T-cell (primary cell): ENCODE measurements around the gene ZBTB45. TPM values are rescaled to one million over a fixed set of nuclear protein-coding genes. Genes with fewer than 3 reads are reported as not detected.

Experiments
- total RNA-seq, 35 experiments: library from RNA in 6 of 35; stranded (reverse) in 6 of 35; fragments of 120-200 nt in 1 of 35; gene quantifications; one replicate each; pipeline versions ENCODE4 v1.2.1 to v1.2.4 and lab custom pipeline; 2013 to 2026

ZBTB45 gene
- total RNA-seq, 5 donors from 2014 or later (not counting 1 experiment from before 2014, with no cell fraction given): 8.3 to 27.8 (median 24.5) TPM

Other genes starting within 250 kb of the ZBTB45 start
- gene ZNF8, start 240.9 kb downstream of the ZBTB45 start, total RNA-seq: 10 to 100 TPM in 2 of 5 donors, 1 to 10 TPM in 3; 8.6 to 11.0 (median 9.2) TPM
- gene ERVK3-1, start 214.4 kb downstream of the ZBTB45 start, total RNA-seq: 100 to 1,000 TPM in 2 of 5 donors, 10 to 100 TPM in 3; 68.0 to 137 (median 81.9) TPM
- 1 to 10 TPM; 1.9 to 6.9 (median 6.2) TPM for gene ZSCAN22, start 192.8 kb downstream of the ZBTB45 start, total RNA-seq
- 10 to 100 TPM; 15.4 to 31.1 (median 19.3) TPM for gene A1BG, start 166.3 kb downstream of the ZBTB45 start, total RNA-seq
- 1 to 10 TPM in 4 of 5 donors, under 1 TPM in 1; 0.98 to 3.4 (median 2.2) TPM for gene ZNF497, start 157.1 kb downstream of the ZBTB45 start, total RNA-seq
- 1 to 10 TPM; 1.7 to 6.0 (median 5.0) TPM for gene ZNF837, start 138.8 kb downstream of the ZBTB45 start, total RNA-seq
- gene RPS5, start 132.5 kb downstream of the ZBTB45 start, total RNA-seq: 1,000 to 10,000 TPM; 1,332 to 1,813 (median 1,414) TPM
- 1 to 10 TPM in 1 of 5 donors, under 1 TPM in 3, not detected in 1; 0.44 to 1.9 (median 0.51) TPM for gene RNF225, start 124.2 kb downstream of the ZBTB45 start, total RNA-seq
- gene ZNF584, start 111.2 kb downstream of the ZBTB45 start, total RNA-seq: 10 to 100 TPM in 2 of 5 donors, 1 to 10 TPM in 3; 4.3 to 13.3 (median 9.4) TPM
- gene ZNF132, start 79.7 kb downstream of the ZBTB45 start, total RNA-seq: 1 to 10 TPM; 1.4 to 8.5 (median 4.9) TPM
- gene ZNF324B, start 68.2 kb downstream of the ZBTB45 start, total RNA-seq: 10 to 100 TPM in 4 of 5 donors, 1 to 10 TPM in 1; 9.5 to 17.2 (median 15.7) TPM
- gene ZNF324, start 52.7 kb downstream of the ZBTB45 start, total RNA-seq: 10 to 100 TPM; 17.9 to 33.2 (median 28.2) TPM
- 10 to 100 TPM; 12.0 to 20.5 (median 18.9) TPM for gene ZNF446, start 43.5 kb downstream of the ZBTB45 start, total RNA-seq
- gene SLC27A5, start 7.8 kb downstream of the ZBTB45 start, total RNA-seq: 10 to 100 TPM in 4 of 5 donors, 1 to 10 TPM in 1; 8.4 to 18.3 (median 14.6) TPM
- 100 to 1,000 TPM; 374 to 574 (median 403) TPM for gene TRIM28, start 24.3 kb upstream of the ZBTB45 start, total RNA-seq
- gene CHMP2A, start 35.3 kb upstream of the ZBTB45 start, total RNA-seq: 10 to 100 TPM; 61.5 to 82.9 (median 79.3) TPM
- 10 to 100 TPM; 35.6 to 53.5 (median 48.6) TPM for gene UBE2M, start 38.8 kb upstream of the ZBTB45 start, total RNA-seq
- gene MZF1, start 53.5 kb upstream of the ZBTB45 start, total RNA-seq: 10 to 100 TPM; 37.0 to 59.3 (median 47.2) TPM